OCI-LY7 (cell line): ENCODE data around the gene AWAT2.

Experiments used
- EZH2phosphoT487 ChIP-seq: fragments of 200-600 bp; sonication (generic); IDR thresholded peaks from 2 replicates; pipeline ENCODE4 v1.6.1; 2018; ENCODE audit warnings: low read depth, borderline replicate concordance, mild to moderate bottlenecking, mixed run types, antibody characterized with exemption, low read length, moderate library complexity, mixed read lengths
- TF ChIP-seq, protein P1 (sequence below): fragments of 200-600 bp; sonication (generic); conservative IDR thresholded peaks from 2 replicates; pipeline ENCODE4 v1.5.1; 2014; ENCODE audit warnings: mild to moderate bottlenecking, antibody characterized with exemption, low read length, moderate library complexity, mixed read lengths

DNA sequence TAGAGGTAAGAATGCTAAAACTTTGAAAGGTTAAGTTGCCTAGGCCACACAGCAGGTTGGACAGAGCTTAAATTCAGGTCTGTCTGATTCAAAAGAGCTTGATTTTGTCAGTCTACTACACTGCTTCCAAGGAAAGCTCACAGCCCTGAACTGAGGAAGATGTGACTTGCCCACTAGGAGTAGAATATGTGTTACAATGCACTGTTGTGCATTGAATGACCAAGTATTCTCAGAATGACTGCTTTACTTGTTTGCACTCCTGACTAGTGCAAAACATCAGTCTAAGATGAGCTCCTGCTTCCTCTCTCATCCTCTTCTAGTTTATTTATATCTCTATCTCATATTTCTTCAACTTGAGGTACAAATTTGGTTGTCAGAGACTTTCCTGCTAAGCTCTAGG is 56.2 kb downstream of the AWAT2 start:
- no peak for TF ChIP-seq EZH2phosphoT487
- TF ChIP-seq, protein P1, sequence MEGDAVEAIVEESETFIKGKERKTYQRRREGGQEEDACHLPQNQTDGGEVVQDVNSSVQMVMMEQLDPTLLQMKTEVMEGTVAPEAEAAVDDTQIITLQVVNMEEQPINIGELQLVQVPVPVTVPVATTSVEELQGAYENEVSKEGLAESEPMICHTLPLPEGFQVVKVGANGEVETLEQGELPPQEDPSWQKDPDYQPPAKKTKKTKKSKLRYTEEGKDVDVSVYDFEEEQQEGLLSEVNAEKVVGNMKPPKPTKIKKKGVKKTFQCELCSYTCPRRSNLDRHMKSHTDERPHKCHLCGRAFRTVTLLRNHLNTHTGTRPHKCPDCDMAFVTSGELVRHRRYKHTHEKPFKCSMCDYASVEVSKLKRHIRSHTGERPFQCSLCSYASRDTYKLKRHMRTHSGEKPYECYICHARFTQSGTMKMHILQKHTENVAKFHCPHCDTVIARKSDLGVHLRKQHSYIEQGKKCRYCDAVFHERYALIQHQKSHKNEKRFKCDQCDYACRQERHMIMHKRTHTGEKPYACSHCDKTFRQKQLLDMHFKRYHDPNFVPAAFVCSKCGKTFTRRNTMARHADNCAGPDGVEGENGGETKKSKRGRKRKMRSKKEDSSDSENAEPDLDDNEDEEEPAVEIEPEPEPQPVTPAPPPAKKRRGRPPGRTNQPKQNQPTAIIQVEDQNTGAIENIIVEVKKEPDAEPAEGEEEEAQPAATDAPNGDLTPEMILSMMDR, result no peak
